GM23338 (cell line): ENCODE results near the gene PGGT1B. TPM values are rescaled to one million over a fixed set of nuclear protein-coding genes. Genes with fewer than 3 reads are reported as not detected.

Experiments
- ATAC-seq: fragments of 200-7000 bp; cut with Tn5 transposase; 3 replicates; pipeline ENCODE4 v1.9.1; 2020
- DNase-seq: peaks from one replicate; pipeline ENCODE4 v3.0.0-alpha.2; 2015; ENCODE audit warnings: low spot score
- H2AFZ ChIP-seq: fragments of 200-600 bp; sonication (generic); 2 replicates; pipeline ENCODE4 v1.8.0; 2016; ENCODE audit warnings: antibody characterized with exemption, mild to moderate bottlenecking, moderate library complexity
- H3F3A ChIP-seq: fragments of 200-600 bp; sonication (generic); replicated peaks from 2 replicates; pipeline ENCODE4 v1.8.0; 2017; ENCODE audit warnings: antibody characterized with exemption, mixed run types, low read depth
- H3K27ac ChIP-seq: fragments of 200-600 bp; sonication (generic); 2 replicates; pipeline ENCODE4 v1.6.1; 2016; ENCODE audit warnings: low read depth
- H3K27me3 ChIP-seq: fragments of 200-600 bp; sonication (generic); 2 replicates; pipeline ENCODE4 v1.8.0; 2016; ENCODE audit warnings: mild to moderate bottlenecking, mixed run types, moderate library complexity; ENCODE audit not compliant: insufficient read depth
- H3K36me3 ChIP-seq: fragments of 200-600 bp; sonication (generic); 2 replicates; pipeline ENCODE4 v1.8.0; 2016; ENCODE audit warnings: mild to moderate bottlenecking; ENCODE audit not compliant: insufficient read depth
- H3K4me1 ChIP-seq: fragments of 200-600 bp; sonication (generic); 2 replicates; pipeline ENCODE4 v1.8.0; 2016; ENCODE audit warnings: mild to moderate bottlenecking, moderate library complexity; ENCODE audit not compliant: insufficient read depth
- H3K4me2 ChIP-seq: fragments of 200-600 bp; sonication (generic); 2 replicates; pipeline ENCODE4 v1.7.1; 2017; ENCODE audit warnings: mixed run types
- H3K4me3 ChIP-seq: fragments of 200-600 bp; sonication (generic); 2 replicates; pipeline ENCODE4 v1.6.1; 2016; ENCODE audit warnings: mixed run types
- H3K79me2 ChIP-seq: fragments of 200-600 bp; sonication (generic); replicated peaks from 2 replicates; pipeline ENCODE4 v1.8.0; 2017; ENCODE audit warnings: mild to moderate bottlenecking; ENCODE audit not compliant: insufficient read depth
- H3K9me2 ChIP-seq: fragments of 200-600 bp; sonication (generic); 2 replicates; pipeline ENCODE4 v1.8.0; 2017; ENCODE audit not compliant: insufficient read depth
- H4K20me1 ChIP-seq: fragments of 200-600 bp; sonication (generic); replicated peaks from 2 replicates; pipeline ENCODE4 v1.8.0; 2017; ENCODE audit warnings: mild to moderate bottlenecking; ENCODE audit not compliant: insufficient read depth
- H3K27ac Mint-ChIP-seq: 2 replicates; pipeline ENCODE4 v1.8.0; 2020; ENCODE audit warnings: inconsistent platforms, mild to moderate bottlenecking, moderate library complexity, mixed read lengths
- H3K27me3 Mint-ChIP-seq: 3 replicates; pipeline ENCODE4 v1.8.0; 2022; ENCODE audit warnings: low read depth, mild to moderate bottlenecking, moderate library complexity, mixed read lengths, inconsistent platforms; ENCODE audit not compliant: insufficient read depth, poor library complexity
- H3K36me3 Mint-ChIP-seq: 3 replicates; pipeline ENCODE4 v1.8.0; 2021; ENCODE audit warnings: low read depth, mild to moderate bottlenecking, inconsistent platforms, moderate library complexity, mixed read lengths
- H3K4me1 Mint-ChIP-seq: 3 replicates; pipeline ENCODE4 v1.8.0; 2020; ENCODE audit warnings: mild to moderate bottlenecking, inconsistent platforms, mixed read lengths
- H3K4me3 Mint-ChIP-seq: 3 replicates; pipeline ENCODE4 v1.8.0; 2021; ENCODE audit warnings: moderate library complexity, mild to moderate bottlenecking, inconsistent platforms, mixed read lengths
- H3K9me3 Mint-ChIP-seq: 3 replicates; pipeline ENCODE4 v1.8.0; 2020; ENCODE audit warnings: moderate library complexity, mild to moderate bottlenecking, inconsistent platforms, mixed read lengths
- CREB1 ChIP-seq: fragments of 250-450 bp; sonication (Bioruptor Pico); IDR thresholded peaks from 2 replicates; pipeline ENCODE4 v1.5.0; 2020; ENCODE audit warnings: low read depth, mild to moderate bottlenecking, moderate library complexity
- POLR2AphosphoS5 ChIP-seq: IDR thresholded peaks from 2 replicates; pipeline ENCODE4 v1.6.1; 2016; ENCODE audit warnings: antibody characterized with exemption, low read depth
- STAT1 ChIP-seq: IDR thresholded peaks from one replicate; pipeline ENCODE4 v1.6.1; 2016; ENCODE audit warnings: antibody characterized with exemption; ENCODE audit not compliant: unreplicated experiment
- ZNF114 ChIP-seq: fragments of 250-450 bp; sonication (Bioruptor Pico); IDR thresholded peaks from 2 replicates; pipeline ENCODE4 v1.5.0; 2020; ENCODE audit warnings: mild to moderate bottlenecking, moderate library complexity
- ZNF331 ChIP-seq: fragments of 250-450 bp; sonication (Bioruptor Pico); IDR thresholded peaks from 2 replicates; pipeline ENCODE4 v1.5.0; 2020; ENCODE audit warnings: low read depth, mild to moderate bottlenecking, moderate library complexity
- ZNF462 ChIP-seq: fragments of 250-450 bp; sonication (Bioruptor Pico); IDR thresholded peaks from 2 replicates; pipeline ENCODE4 v1.5.0; 2020; ENCODE audit warnings: mild to moderate bottlenecking, moderate library complexity
- polyA plus RNA-seq: library from polyadenylated mRNA; unstranded; fragments of >200 nt; fragmentation: Nextera tagmentation; extraction: Ambion mirVana; gene quantifications from 2 replicates; pipeline ENCODE4 v1.2.1, GENCODE V29; 2016
- total RNA-seq: library from RNA; depleted of rRNA; stranded (reverse); fragments of >200 nt; shearing (Covaris generic); gene quantifications from 2 replicates; pipeline ENCODE4 v1.2.3, GENCODE V29; 2014

PGGT1B gene
- total and polyA plus RNA-seq, 2 experiments from 2014 or later, result 8.6 to 12.9 TPM

DNA sequence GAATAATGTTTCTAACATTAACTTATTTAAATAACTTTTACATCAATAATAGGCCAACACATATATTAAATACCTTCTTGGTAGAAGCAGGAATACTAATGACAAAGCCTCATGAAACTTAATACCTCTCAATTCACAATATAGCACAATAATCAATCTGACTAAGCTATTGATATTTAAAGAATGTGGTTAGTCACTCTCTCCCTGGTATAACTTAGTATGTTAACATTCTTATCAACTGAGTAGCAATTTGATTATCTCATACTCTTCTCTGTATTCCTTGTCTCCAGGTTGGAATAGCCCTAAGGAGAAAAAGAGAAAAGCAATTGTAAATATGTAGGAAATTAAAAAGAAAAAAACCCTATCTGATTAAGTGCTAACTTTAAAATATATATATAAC lies 4.9 kb upstream of the PGGT1B start (continued):
- TF ChIP-seq ZNF462 (CRISPR knock-in tag), result no peak
- TF ChIP-seq STAT1, result no peak
- no peak for TF ChIP-seq ZNF114 (CRISPR knock-in tag)
- TF ChIP-seq ZNF331, result no peak
- no peak for TF ChIP-seq POLR2AphosphoS5

DNA sequence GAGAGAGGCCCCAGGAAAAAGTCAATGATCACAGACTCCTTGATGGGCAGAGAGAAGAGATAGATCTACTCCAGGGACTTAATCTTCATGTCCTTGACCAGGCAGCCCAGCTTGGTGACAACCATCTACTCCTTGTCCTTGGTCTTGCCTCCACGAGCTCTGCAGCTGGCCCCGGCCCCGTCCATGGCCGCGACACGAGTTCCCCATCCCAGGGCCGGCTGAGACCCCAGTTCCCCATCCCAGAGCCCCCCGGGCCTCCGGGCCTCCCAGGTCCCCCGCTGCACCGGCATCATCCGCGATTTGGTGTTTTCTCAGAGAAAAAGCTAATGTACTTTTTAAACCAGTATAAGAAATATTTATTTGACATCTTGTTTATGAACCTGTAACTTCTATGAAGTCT lies 2.5 kb upstream of the PGGT1B start:
- Histone ChIP-seq H3K27me3 (no peaks in the 10 kb centered on the region), H4K20me1 (no peaks in the 10 kb centered on the region), H3K4me2 (no peak overlapping the region), H3K4me1 (peaks cover 8% of the 10 kb centered on the region; the same call in 1 of the 2 replicates), H3F3A (no peaks in the 10 kb centered on the region), H3K27ac (no peak overlapping the region), H3K79me2 (peaks cover 21% of the 10 kb centered on the region), H2AFZ (no peak overlapping the region), H3K36me3 (peaks cover 8% of the 10 kb centered on the region; the same call in 1 of the 2 replicates), H3K9me2 (no peaks in the 10 kb centered on the region), H3K4me3 (no peak overlapping the region)
- no peak for TF ChIP-seq CREB1 (CRISPR knock-in tag)
- Mint-ChIP-seq H3K36me3 (peaks cover 13% of the 10 kb centered on the region; the same call in 2 of the 3 replicates), H3K4me3 (no peak overlapping the region), H3K4me1 (peaks cover 18% of the 10 kb centered on the region), H3K9me3 (no peaks in the 10 kb centered on the region), H3K27ac (no peak overlapping the region), H3K27me3 (peaks cover 6% of the 10 kb centered on the region)
- DNase-seq (no peak), ATAC-seq (no peak)
